ENCODE results near the gene SERINC1. TPM values are rescaled to one million over a fixed set of nuclear protein-coding genes. Genes with fewer than 3 reads are reported as not detected.

Gene SERINC1
- total and polyA plus RNA-seq, 2 of the 4 experiments (the other 2 are of a cell fraction), result 79.8 to 123 TPM

DNA sequence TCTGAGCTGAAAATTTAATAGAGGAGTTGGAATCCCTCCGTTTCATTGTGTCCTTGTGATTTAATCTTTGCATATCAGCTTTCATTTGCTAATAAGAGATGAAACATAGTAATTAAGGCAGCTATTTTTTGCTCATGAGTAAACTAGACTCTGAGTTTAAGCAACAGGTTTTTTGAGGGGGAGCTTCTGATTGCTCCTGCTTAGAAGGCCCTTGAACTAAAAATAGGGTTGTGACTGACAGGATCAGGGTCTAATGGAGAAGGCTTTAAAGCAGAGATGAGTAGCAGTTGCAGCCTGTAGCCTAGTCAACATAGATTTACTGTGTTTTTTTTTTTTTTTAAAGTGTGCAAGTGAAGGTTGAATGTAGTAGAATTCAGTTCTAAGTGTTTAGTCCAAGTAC lies 54.8 kb downstream of the SERINC1 start:
- no TSS peak for BruUV-seq (replicated peaks)
- no peak overlapping the region for H3K18ac ChIP-seq (ENCODE audit: low read depth, low read length)
- 100% methylated on average over 1 of the region's 1 CpG; no CpG with 5 or more reads in 1 of the 2 experiments for WGBS, 2 experiments (ENCODE audit: extremely low coverage in 2 of 2, insufficient read length in 1 of 2)
- H3K4ac ChIP-seq (ENCODE audit: low read depth, low read length), result no peak overlapping the region
- H3K4me3 ChIP-seq (ENCODE audit: insufficient read depth, low read depth, low read length), result no peak overlapping the region
- DNase-seq, result no peak
- dilution Hi-C loops (cut with HindIII; ENCODE audit: low sequenced_read_pairs, unreplicated experiment) (no loop called here), intact Hi-C loops (cut with micrococcal nuclease) (loop anchor here (5.0 kb wide), 1 partner anchor 45 kb away; no protein-coding TSS in a partner anchor), in situ Hi-C loops (cut with MboI; ENCODE audit: low sequenced_read_pairs) (no loop called here)
- H4K5ac ChIP-seq (ENCODE audit: low read depth, low read length), result no peak overlapping the region
- no peak overlapping the region for H2AK9ac ChIP-seq (replicated peaks; ENCODE audit: low read depth, low read length, poor library complexity)
- no peaks in the 10 kb centered on the region for H3K4me1 ChIP-seq (ENCODE audit: control insufficient read depth, insufficient read depth, low read length)
- H2AK5ac ChIP-seq (ENCODE audit: low read depth, low read length), result no peak overlapping the region
- no peak overlapping the region for H2BK20ac ChIP-seq (ENCODE audit: low read depth, low read length)
- H4K8ac ChIP-seq (ENCODE audit: low read depth in 2 of 2, low read length in 2 of 2), result no peak overlapping the region
- no peak overlapping the region for H3K56ac ChIP-seq (ENCODE audit: extremely low read depth, insufficient read depth, low read length)
- no peaks in the 10 kb centered on the region for H3K9me1 ChIP-seq (ENCODE audit: insufficient read depth, low read length)
- no peaks in the 10 kb centered on the region; a peak in 1 of 4 replicates for H3K79me1 ChIP-seq (ENCODE audit: low read depth in 1 of 2, low read length in 2 of 2)
- H2BK5ac ChIP-seq (ENCODE audit: low read depth, low read length, poor library complexity, severe bottlenecking), result no peak overlapping the region
- no peak overlapping the region for H2AFZ ChIP-seq (replicated peaks; ENCODE audit: low read length, poor library complexity)
- ATAC-seq (ENCODE audit: low read depth), result no peak
- POLR2A ChIA-PET (ENCODE audit: unreplicated experiment), result no interaction called here
- H3K27me3 ChIP-seq (ENCODE audit: control insufficient read depth, insufficient read depth, low read length), result no peaks in the 10 kb centered on the region
- no peak overlapping the region for H3K27ac ChIP-seq (ENCODE audit: insufficient read depth, low read length)
- peaks cover 6% of the 10 kb centered on the region for H3K36me3 ChIP-seq (ENCODE audit: control insufficient read depth, insufficient read depth, low read length)
- H4K20me1 ChIP-seq (ENCODE audit: insufficient read depth, low read length), result no peaks in the 10 kb centered on the region
- H3K23ac ChIP-seq (ENCODE audit: low read depth, low read length), result no peak overlapping the region
- H3K4me2 ChIP-seq (ENCODE audit: low read depth, low read length), result no peak overlapping the region
- no peak overlapping the region for H2BK120ac ChIP-seq (ENCODE audit: low read depth, low read length)
- CTCF ChIA-PET, result interaction anchor here (0.7 kb wide), 1 partner anchor 771 kb away, joined by 3 read pairs; no protein-coding TSS in a partner anchor
- no peaks in the 10 kb centered on the region for H3K9me3 ChIP-seq (ENCODE audit: control insufficient read depth, insufficient read depth, low read length)
- H4K91ac ChIP-seq (ENCODE audit: insufficient read depth, low read depth, low read length), result no peak overlapping the region
- H3K14ac ChIP-seq (replicated peaks; ENCODE audit: low read depth, low read length), result no peak overlapping the region
- TF ChIP-seq BHLHE40 (IDR thresholded peaks at IDR 0.05; ENCODE audit: low read depth, low read length), result no peak
- no peak for TF ChIP-seq MAZ (IDR thresholded peaks at IDR 0.05; ENCODE audit: borderline replicate concordance, low read depth, low read length)
- TF ChIP-seq, protein P1, sequence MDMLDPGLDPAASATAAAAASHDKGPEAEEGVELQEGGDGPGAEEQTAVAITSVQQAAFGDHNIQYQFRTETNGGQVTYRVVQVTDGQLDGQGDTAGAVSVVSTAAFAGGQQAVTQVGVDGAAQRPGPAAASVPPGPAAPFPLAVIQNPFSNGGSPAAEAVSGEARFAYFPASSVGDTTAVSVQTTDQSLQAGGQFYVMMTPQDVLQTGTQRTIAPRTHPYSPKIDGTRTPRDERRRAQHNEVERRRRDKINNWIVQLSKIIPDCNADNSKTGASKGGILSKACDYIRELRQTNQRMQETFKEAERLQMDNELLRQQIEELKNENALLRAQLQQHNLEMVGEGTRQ (IDR thresholded peaks at IDR 0.05; ENCODE audit: low read depth, low read length), result no peak
- no peak for TF ChIP-seq CEBPB (IDR thresholded peaks at IDR 0.05; ENCODE audit: low read depth, low read length)
- TF ChIP-seq SMC3 (IDR thresholded peaks at IDR 0.05; ENCODE audit: low read depth, low read length), result no peak
- TF ChIP-seq, protein P2, sequence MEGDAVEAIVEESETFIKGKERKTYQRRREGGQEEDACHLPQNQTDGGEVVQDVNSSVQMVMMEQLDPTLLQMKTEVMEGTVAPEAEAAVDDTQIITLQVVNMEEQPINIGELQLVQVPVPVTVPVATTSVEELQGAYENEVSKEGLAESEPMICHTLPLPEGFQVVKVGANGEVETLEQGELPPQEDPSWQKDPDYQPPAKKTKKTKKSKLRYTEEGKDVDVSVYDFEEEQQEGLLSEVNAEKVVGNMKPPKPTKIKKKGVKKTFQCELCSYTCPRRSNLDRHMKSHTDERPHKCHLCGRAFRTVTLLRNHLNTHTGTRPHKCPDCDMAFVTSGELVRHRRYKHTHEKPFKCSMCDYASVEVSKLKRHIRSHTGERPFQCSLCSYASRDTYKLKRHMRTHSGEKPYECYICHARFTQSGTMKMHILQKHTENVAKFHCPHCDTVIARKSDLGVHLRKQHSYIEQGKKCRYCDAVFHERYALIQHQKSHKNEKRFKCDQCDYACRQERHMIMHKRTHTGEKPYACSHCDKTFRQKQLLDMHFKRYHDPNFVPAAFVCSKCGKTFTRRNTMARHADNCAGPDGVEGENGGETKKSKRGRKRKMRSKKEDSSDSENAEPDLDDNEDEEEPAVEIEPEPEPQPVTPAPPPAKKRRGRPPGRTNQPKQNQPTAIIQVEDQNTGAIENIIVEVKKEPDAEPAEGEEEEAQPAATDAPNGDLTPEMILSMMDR (conservative IDR thresholded peaks at IDR 0.05; ENCODE audit: low read depth, low read length), result no peak
- TF ChIP-seq RCOR1 (IDR thresholded peaks at IDR 0.05; ENCODE audit: insufficient replicate concordance, low read length), result no peak
- TF ChIP-seq POLR2A (IDR thresholded peaks at IDR 0.05; ENCODE audit: low read depth, low read length), result no peak
- no peak for TF ChIP-seq RFX5 (IDR thresholded peaks at IDR 0.05; ENCODE audit: low read depth, low read length)
- TF ChIP-seq, protein P3, sequence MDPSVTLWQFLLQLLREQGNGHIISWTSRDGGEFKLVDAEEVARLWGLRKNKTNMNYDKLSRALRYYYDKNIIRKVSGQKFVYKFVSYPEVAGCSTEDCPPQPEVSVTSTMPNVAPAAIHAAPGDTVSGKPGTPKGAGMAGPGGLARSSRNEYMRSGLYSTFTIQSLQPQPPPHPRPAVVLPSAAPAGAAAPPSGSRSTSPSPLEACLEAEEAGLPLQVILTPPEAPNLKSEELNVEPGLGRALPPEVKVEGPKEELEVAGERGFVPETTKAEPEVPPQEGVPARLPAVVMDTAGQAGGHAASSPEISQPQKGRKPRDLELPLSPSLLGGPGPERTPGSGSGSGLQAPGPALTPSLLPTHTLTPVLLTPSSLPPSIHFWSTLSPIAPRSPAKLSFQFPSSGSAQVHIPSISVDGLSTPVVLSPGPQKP (IDR thresholded peaks at IDR 0.05; ENCODE audit: borderline replicate concordance, low read depth, low read length), result no peak
- no peak for TF ChIP-seq FOS (IDR thresholded peaks at IDR 0.05; ENCODE audit: low read depth, low read length)
- no peak for TF ChIP-seq NFE2L2 (IDR thresholded peaks at IDR 0.05; ENCODE audit: low read depth, low read length)
- TF ChIP-seq CHD1 (IDR thresholded peaks at IDR 0.05; ENCODE audit: low read depth, low read length), result no peak
- no peak overlapping the region for H2BK15ac ChIP-seq (ENCODE audit: low read depth, low read length)
- no peak overlapping the region for H3K9ac ChIP-seq (ENCODE audit: low read depth, low read length)
